NCI-H345 (cell line): ENCODE measurements around the gene KCNMA1.

Experiments
- DNase-seq: peaks from one replicate; lab custom pipeline; 2025; lab: John Stamatoyannopoulos, UW

The KCNMA1 gene

GRCh38 chr10:76887223-76888010 lies 750.2 kb downstream of the KCNMA1 start:
- DNase-seq, result no peak

GRCh38 chr10:76885816-76886215 lies 751.8 kb downstream of the KCNMA1 start:
- DNase-seq, result no peak

- DNase-seq, result no peak
Observed at GRCh38 chr10:76884673-76885275, 752.8 kb downstream of the KCNMA1 start.

- no peak for DNase-seq
Observed at GRCh38 chr10:76883596-76883995, 754.0 kb downstream of the KCNMA1 start.

GRCh38 chr10:76882796-76883195 lies 754.8 kb downstream of the KCNMA1 start:
- DNase-seq, result no peak

GRCh38 chr10:76882245-76882644 lies 755.4 kb downstream of the KCNMA1 start:
- DNase-seq, result no peak

- no peak for DNase-seq
Observed at GRCh38 chr10:76881477-76882220, 756.0 kb downstream of the KCNMA1 start.

GRCh38 chr10:76880931-76881330 lies 756.7 kb downstream of the KCNMA1 start:
- DNase-seq, result no peak

- DNase-seq, result no peak
Observed at GRCh38 chr10:76879116-76879913, 758.3 kb downstream of the KCNMA1 start.

GRCh38 chr10:76878514-76878913 lies 759.1 kb downstream of the KCNMA1 start:
- DNase-seq, result no peak

GRCh38 chr10:76874896-76875295 lies 762.7 kb downstream of the KCNMA1 start:
- no peak for DNase-seq

GRCh38 chr10:76874176-76874575 lies 763.4 kb downstream of the KCNMA1 start:
- no peak for DNase-seq

GRCh38 chr10:76871697-76872295 lies 765.8 kb downstream of the KCNMA1 start:
- DNase-seq, result no peak

- DNase-seq, result no peak
Observed at GRCh38 chr10:76869931-76870330, 767.7 kb downstream of the KCNMA1 start.

- DNase-seq, result no peak
Observed at GRCh38 chr10:76868098-76868977, 769.3 kb downstream of the KCNMA1 start.

GRCh38 chr10:76866841-76867586 lies 770.6 kb downstream of the KCNMA1 start:
- DNase-seq, result no peak

- no peak for DNase-seq
Observed at GRCh38 chr10:76864922-76865321, 772.7 kb downstream of the KCNMA1 start.

- no peak for DNase-seq
Observed at GRCh38 chr10:76858721-76859120, 778.9 kb downstream of the KCNMA1 start.

GRCh38 chr10:76840802-76841201 lies 796.8 kb downstream of the KCNMA1 start:
- no peak for DNase-seq

GRCh38 chr10:76839276-76839675 lies 798.3 kb downstream of the KCNMA1 start:
- DNase-seq, result no peak
